ENCODE data around the gene SLC25A43. TPM values are rescaled to one million over a fixed set of nuclear protein-coding genes. Genes with fewer than 3 reads are reported as not detected.
"Not testable (repeated sequence)": the region's sequence is repeated elsewhere in the genome, so short reads cannot be mapped to it uniquely, and the experiment has no call there.

Gene SLC25A43
- total RNA-seq (2014; rRNA removed; shearing (Covaris generic)) (41.1 and 53.4 TPM in 2 replicates), polyA plus RNA-seq (2016; fragmentation: Nextera tagmentation; extraction: Ambion mirVana) (28.4 and 31.2 TPM in 2 replicates)

GRCh38 chrX:119398974-119399771, at the start of gene SLC25A43:
TSS of gene SLC25A43 (plus strand) at chrX:119399336. CDS start at chrX:119399404, 68 bp downstream.
- TF ChIP-seq EZH2 (IDR thresholded peaks at IDR 0.05; ENCODE audit: insufficient read depth, poor library complexity, severe bottlenecking) (no peak), EZH2phosphoT487 (IDR thresholded peaks at IDR 0.05; ENCODE audit: insufficient read depth, low read depth) (no peak)
- no peaks in the 10 kb centered on the region for H3F3A ChIP-seq (ENCODE audit: insufficient read depth)
- peak within 1 kb of the TSS; percentile 85 for H3K4me3 ChIP-seq
- no peaks in the 10 kb centered on the region for H3K9me2 ChIP-seq (ENCODE audit: insufficient read depth)
- H3K4me1 ChIP-seq (ENCODE audit: insufficient read depth), result 0 out of 2 replicates have a peak, but pooled peaks cover 4% of the 10 kb centered on the region
- H3K27ac ChIP-seq, result peak within 1 kb of the TSS; percentile 87
- 0 to 1% methylated on average over 8 to 21 of the region's 77 CpGs for WGBS, 2 experiments (ENCODE audit: low coverage in 1 of 2, low lambda C conversion rate in 2 of 2, missing lambda C conversion rate in 2 of 2)
- no peaks in the 10 kb centered on the region for H3K36me3 ChIP-seq (ENCODE audit: low read depth)
- peak within 1 kb of the TSS; percentile 82 for H3K4me2 ChIP-seq (ENCODE audit: unreplicated experiment)
- peaks cover 46% of the 10 kb centered on the region for H3K79me2 ChIP-seq (ENCODE audit: insufficient read depth)
- in situ Hi-C loops (cut with MboI), result no loop called here
- H3K9ac ChIP-seq, result peak within 1 kb of the TSS; percentile 94
- peak within 1 kb of the TSS; percentile 87 for H2AFZ ChIP-seq
- peak; percentile 61 for DNase-seq
- no peaks in the 10 kb centered on the region for H3K27me3 ChIP-seq (replicated peaks; ENCODE audit: insufficient read depth)
- H4K20me1 ChIP-seq (ENCODE audit: insufficient read depth), result no peaks in the 10 kb centered on the region
- no peaks in the 10 kb centered on the region for H3K9me3 ChIP-seq (ENCODE audit: low read depth)

GRCh38 chrX:119359618-119360382, 39.3 kb upstream of the SLC25A43 start:
- TF ChIP-seq EZH2phosphoT487 (IDR thresholded peaks at IDR 0.05; ENCODE audit: insufficient read depth, low read depth), result no peak
- in situ Hi-C loops (cut with MboI), result no loop called here
- Histone ChIP-seq H3K9ac (no peak overlapping the region), H3K27ac (no peak overlapping the region), H3K36me3 (ENCODE audit: low read depth) (no peaks in the 10 kb centered on the region), H3K27me3 (replicated peaks; ENCODE audit: insufficient read depth) (no peaks in the 10 kb centered on the region), H3F3A (ENCODE audit: insufficient read depth) (no peaks in the 10 kb centered on the region), H3K9me2 (ENCODE audit: insufficient read depth) (no peaks in the 10 kb centered on the region), H3K79me2 (ENCODE audit: insufficient read depth) (no peaks in the 10 kb centered on the region), H3K4me2 (ENCODE audit: unreplicated experiment) (no peak overlapping the region), H2AFZ (no peak overlapping the region), H3K4me3 (no peak overlapping the region), H3K4me1 (ENCODE audit: insufficient read depth) (no peaks in the 10 kb centered on the region), H4K20me1 (ENCODE audit: insufficient read depth) (no peaks in the 10 kb centered on the region), H3K9me3 (ENCODE audit: low read depth) (no peaks in the 10 kb centered on the region)
- peak; percentile 5 for DNase-seq
- WGBS, 2 experiments (ENCODE audit: low coverage in 1 of 2, low lambda C conversion rate in 2 of 2, missing lambda C conversion rate in 2 of 2), result 32 to 56% methylated on average over 3 to 4 of the region's 4 CpGs

GRCh38 chrX:119361451-119361850, 37.7 kb upstream of the SLC25A43 start:
- H3K9ac ChIP-seq; H2AFZ ChIP-seq; H3K79me2 ChIP-seq (ENCODE audit: insufficient read depth); H3K9me3 ChIP-seq (ENCODE audit: low read depth); in situ Hi-C loops (cut with MboI); H4K20me1 ChIP-seq (ENCODE audit: insufficient read depth); H3K4me2 ChIP-seq (ENCODE audit: unreplicated experiment); H3K9me2 ChIP-seq (ENCODE audit: insufficient read depth); H3K27me3 ChIP-seq (replicated peaks; ENCODE audit: insufficient read depth); H3K4me3 ChIP-seq; H3K4me1 ChIP-seq (ENCODE audit: insufficient read depth); H3K36me3 ChIP-seq (ENCODE audit: low read depth); H3F3A ChIP-seq (ENCODE audit: insufficient read depth); DNase-seq; H3K27ac ChIP-seq: not testable (repeated sequence)
- WGBS, 2 experiments (ENCODE audit: low coverage in 1 of 2, low lambda C conversion rate in 2 of 2, missing lambda C conversion rate in 2 of 2), result 93% methylated on average over 17 of the region's 27 CpGs; no CpG with 5 or more reads in 1 of the 2 experiments

- H3K9ac ChIP-seq; in situ Hi-C loops (cut with MboI); H3K27ac ChIP-seq; H3K9me3 ChIP-seq (ENCODE audit: low read depth); H2AFZ ChIP-seq; H3K4me1 ChIP-seq (ENCODE audit: insufficient read depth); H3K79me2 ChIP-seq (ENCODE audit: insufficient read depth); H3F3A ChIP-seq (ENCODE audit: insufficient read depth); H3K4me3 ChIP-seq; H4K20me1 ChIP-seq (ENCODE audit: insufficient read depth); H3K36me3 ChIP-seq (ENCODE audit: low read depth); H3K27me3 ChIP-seq (replicated peaks; ENCODE audit: insufficient read depth); H3K9me2 ChIP-seq (ENCODE audit: insufficient read depth); DNase-seq; H3K4me2 ChIP-seq (ENCODE audit: unreplicated experiment): not testable (repeated sequence)
- WGBS, 2 experiments (ENCODE audit: low coverage in 1 of 2, low lambda C conversion rate in 2 of 2, missing lambda C conversion rate in 2 of 2), result no CpG with 5 or more reads among the region's 24 CpGs
These were observed 37.1 kb upstream of the SLC25A43 start for GRCh38 chrX:119362074-119362473.
